ENCODE data around the gene ARGFX.
"Not testable (repeated sequence)": the region's sequence is repeated elsewhere in the genome, so short reads cannot be mapped to it uniquely, and the experiment has no call there.

The ARGFX gene

DNA sequence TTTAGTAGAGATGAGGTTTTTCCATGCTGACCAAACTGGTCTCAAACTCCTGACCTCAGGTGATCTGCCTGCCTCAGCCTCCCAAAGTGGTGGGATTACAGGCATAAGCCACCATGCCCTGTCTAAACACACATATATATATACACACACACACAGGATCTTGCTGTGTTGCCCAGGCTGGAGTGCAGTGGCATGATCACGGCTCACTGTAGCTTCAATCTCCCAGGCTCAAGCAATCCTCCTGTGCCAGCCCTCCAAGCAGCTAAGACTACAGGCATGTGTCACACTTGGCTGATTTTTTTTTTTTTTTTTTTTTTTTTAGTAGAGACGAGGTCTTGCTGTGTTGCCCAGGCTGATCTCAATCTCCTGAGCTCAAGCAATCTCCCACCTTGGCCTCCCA, 32.2 kb downstream of the ARGFX start:
- DNase-seq (ENCODE audit: low read depth in 2 of 2), result not testable (repeated sequence)

DNA sequence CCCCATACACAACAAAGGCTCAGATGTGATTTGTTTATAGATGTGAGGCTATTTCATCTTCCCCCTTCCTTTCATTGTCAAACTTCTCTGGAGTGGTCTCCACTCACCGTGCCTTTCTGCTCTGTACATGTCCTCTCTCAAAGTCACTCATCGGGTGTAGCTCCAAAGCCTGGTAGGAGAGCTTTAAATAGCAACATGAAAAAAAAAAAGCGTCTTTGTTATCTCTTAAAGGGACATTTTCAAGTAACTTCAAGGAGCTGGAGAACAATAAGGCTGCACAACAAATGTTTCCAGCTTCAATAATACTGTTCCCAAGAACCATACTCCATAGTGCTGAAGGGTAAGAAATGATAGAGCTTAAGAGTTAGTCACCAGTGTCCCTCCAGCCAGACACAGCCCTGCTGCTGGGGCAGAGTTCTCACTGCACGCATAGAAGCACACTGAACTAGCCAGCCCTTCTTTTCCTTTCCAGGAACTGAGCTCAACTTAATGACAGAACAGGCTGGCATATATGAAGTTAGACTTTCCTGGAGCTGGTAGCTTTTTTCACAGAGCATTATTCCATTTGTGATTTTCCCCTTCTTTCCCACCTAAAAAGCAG, 33.6 kb downstream of the ARGFX start:
- DNase-seq (ENCODE audit: low read depth in 2 of 2), result no peak

DNA sequence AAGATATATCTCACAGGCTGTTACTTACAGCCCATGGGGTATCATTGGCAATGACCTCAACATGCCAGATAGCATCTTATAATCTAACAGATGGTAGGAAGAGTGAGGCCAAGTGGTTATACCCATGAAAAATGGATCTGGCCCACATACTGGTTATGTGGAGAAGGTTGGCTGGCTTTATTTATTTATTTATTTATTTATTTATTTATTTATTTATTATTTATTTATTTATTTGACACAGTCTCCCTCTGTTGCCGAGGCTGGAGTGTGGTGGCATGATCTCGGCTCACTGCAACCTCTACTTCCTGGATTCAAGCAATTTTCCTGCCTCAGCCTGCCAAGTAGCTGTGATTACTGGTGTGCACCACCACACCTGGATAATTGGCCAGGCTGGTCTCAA, 37.0 kb downstream of the ARGFX start:
- no peak for DNase-seq (ENCODE audit: low read depth in 2 of 2)

DNA sequence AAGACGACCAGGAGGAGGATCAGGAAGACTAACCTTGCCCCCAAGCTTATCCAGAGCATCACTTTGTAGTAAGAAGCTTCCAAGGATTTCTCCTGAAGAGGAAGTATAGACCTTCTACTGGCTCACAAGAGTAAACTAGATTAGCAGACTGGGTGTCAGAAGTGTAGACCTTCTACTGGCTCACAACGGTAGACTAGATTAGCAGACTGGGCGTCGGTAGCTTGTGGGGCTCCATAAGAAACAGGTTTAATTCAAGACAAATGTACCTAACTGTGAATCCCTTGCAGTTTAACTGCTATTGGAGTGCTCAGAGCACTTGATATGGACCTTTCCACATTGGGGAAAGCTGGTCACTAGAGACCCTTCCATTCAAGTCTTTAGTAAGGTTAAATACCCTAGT, 38.4 kb downstream of the ARGFX start:
- DNase-seq (ENCODE audit: low read depth in 2 of 2), result no peak

Measured in fibroblast of skin of left quadriceps (primary cell).